HG03139 (cell line): ENCODE data around the gene CEP131.

ENCODE experiments used
- ATAC-seq: cut with Tn5 transposase; IDR thresholded peaks from one replicate; pipeline ENCODE4 v1.9.1; 2021; ENCODE audit not compliant: unreplicated experiment

The CEP131 gene

DNA sequence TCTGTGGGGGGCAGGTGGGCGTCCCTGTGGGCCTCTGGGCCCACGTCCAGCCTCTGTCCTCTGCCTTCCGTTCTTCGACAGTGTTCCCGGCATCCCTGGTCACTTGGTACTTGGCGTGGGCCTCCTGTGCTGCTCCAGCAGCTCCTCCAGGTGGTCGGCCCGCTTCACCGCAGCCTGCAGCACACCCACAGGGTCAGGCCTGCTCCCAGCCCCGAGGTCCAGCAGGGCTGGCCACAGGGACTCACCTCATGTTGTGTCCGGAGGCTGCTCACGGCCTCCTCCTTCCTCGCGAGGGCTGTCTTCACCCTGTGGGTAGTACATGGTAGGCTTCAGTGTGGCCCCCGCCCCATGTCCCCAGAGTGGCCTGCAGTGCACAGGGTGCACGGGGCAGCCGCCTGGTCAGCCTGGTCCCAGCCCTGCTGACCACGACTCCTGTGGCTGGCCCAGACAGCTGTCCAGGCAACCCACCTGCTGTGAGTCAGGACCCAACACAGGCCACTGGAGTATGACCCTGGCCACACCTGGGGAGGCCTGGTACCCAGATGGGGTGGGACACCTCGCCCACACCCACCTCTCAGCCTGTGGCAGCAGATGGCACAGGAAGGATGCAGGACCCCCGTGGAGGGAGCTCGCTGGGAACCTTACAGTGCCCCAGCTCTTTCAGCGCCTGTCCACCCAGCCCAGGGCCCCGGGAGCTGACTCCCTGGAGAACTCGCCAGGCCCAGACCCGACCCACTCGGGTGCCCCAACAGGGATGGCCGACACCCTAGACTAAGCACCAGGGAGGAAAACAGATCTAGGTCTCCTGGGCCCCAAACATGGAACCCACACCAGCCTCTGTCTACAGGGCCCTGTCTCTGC is 32.9 kb downstream of the CEP131 start:
- no peak for ATAC-seq

DNA sequence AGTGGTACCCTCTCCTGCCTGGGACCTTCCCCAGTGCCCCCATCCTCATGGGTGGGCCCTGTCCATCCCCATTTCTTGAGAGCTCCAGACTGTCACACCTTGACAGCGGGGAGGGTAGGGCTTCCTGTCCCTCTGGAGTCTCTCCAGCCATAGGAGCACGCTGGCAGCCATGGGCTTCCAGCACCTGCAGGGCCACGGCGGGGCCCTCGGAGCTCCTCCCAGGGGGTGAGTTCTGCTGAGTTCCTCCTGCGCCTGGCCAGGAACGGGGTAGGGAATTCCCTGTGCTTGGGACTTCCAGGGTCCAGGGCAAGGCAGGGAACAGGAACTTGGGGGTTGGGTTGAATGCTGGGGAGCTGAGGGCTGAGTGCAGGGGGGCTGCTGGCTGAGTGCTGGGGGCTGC is 33.7 kb downstream of the CEP131 start:
- ATAC-seq = no peak

GRCh38 chr17:81188491-81188840 is 34.3 kb downstream of the CEP131 start:
- ATAC-seq = no peak

- no peak for ATAC-seq
These were observed 34.9 kb downstream of the CEP131 start for GRCh38 chr17:81187586-81188490.

GRCh38 chr17:81187120-81187519 is 35.6 kb downstream of the CEP131 start:
- ATAC-seq = no peak

DNA sequence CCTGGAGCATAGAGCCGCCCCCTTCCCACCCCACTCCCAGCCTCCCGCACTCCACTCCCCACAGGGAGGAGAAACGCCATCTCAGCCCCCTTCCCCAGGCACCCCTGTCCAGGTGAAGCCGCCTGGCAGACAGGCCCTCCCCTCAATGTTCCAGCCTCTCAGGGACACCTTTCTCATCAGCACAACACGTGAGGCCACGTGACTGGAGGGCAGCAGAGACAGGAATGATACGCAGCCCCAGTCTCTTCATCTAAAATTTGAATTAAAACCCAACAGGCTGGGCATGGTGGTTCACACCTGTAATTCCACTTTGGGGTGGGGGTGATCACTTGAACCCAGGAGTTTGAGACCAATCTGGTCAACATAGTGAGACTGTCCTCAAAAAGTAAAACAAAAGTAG is 36.6 kb downstream of the CEP131 start:
- ATAC-seq = no peak

GRCh38 chr17:81184555-81184954 is 38.2 kb downstream of the CEP131 start:
- ATAC-seq = no peak

DNA sequence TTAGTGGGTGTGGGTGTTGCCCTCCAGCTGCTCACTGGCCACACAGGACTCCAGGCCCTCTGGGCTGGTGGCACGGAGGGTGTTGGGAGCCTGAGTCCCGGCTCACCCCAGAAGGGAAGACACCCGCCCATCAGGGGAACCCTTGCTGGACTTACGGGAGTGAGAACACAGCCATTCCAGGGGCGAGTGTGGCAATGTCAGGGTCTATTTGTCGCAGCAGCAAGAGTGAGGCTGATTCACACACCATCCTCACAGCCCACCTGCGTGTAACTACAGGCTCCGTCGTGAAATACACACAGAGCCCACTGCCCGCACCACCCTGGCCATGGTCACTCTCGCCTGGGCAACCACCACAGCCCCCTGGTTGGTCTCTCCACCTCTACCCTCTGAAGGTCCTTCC is 39.0 kb downstream of the CEP131 start:
- ATAC-seq = no peak

GRCh38 chr17:81183316-81183715 is 39.4 kb downstream of the CEP131 start:
- ATAC-seq = no peak

GRCh38 chr17:81182596-81182995 is 40.2 kb downstream of the CEP131 start:
- ATAC-seq = no peak

DNA sequence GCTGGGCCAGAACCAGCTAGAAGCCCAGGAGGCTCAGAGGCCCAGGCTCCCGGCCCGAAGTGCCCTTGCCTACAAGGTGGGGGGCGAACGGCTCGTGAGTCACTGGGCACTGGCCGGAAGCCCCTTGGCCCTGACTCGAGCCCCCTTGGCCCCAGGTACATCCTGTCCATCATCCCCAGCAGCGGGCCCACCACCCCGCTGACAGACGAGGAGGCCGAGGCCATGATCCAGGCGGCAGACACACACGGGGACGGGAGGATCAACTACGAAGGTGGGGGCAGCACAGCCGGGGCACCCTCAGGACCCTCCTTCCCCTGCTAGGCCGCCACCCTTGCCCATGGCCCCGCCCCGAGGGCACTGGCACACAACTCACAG is 41.0 kb downstream of the CEP131 start:
- no peak for ATAC-seq

GRCh38 chr17:81180836-81181810 is 41.6 kb downstream of the CEP131 start:
- no peak for ATAC-seq

GRCh38 chr17:81179861-81180260 is 42.9 kb downstream of the CEP131 start:
- no peak for ATAC-seq

DNA sequence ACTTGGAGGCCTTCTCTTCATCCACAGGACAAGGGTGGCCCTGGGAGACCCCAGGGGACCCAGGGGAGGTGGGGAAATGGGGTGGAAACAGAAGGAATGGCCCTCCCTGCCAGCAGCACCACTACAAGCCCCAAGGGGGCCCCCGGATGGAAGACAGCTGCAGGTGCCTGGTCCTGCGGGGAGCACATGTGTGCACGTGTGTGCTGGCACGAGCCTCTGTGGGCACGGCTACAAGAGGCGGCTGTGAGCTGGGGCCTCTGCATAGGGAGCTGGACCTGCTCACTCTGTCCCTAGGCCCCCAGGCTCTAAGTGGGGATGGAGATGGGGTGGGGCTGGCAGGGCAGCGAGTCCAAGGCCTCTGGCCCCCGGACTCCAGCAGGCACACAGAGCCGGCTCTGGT is 43.5 kb downstream of the CEP131 start:
- no peak for ATAC-seq

DNA sequence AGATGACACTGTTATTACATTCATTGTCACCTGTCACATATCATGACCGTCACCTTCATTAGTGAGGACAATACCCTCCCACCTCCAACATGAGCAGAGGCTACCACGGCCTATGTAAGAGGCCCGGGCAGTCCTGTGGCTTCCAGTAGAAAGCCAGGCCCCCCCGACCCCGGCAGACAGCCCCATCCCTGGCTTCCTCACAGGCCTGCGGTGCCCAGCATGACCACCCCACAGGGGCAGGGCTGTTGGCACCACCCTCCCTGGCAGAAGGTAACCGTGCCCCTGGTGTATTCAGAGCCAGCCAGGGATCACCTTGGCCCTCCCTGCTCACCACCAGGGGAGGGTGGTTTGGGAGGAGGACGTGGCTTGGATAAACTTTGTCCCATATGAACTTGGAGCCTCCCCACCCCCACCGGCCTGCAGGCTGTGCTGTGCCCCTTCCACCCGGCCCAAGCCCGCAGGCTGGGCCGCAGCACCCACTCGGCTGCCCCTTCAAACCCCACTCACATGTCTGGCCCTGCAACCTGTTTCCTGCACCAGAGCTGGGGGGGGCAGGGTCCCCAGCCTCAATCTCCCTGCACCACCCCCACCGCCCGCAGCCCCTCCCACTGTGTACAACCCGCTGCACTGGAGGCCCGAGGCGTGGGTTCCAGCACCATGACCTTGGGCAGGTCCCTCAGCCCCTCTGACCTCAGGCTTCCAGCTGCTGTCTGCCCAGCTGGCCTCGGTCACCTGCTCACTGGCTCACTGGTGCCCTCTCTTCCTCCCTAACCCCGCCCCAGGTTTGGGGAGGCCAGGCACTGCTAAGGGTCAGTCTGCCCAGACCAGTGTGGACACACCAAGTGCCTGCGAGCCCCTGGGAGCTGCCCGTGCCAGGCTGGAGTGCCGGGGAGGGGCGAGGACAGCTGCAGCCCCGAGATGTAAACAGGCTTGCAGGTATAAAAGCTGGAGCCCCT is 44.4 kb downstream of the CEP131 start:
- no peak for ATAC-seq

DNA sequence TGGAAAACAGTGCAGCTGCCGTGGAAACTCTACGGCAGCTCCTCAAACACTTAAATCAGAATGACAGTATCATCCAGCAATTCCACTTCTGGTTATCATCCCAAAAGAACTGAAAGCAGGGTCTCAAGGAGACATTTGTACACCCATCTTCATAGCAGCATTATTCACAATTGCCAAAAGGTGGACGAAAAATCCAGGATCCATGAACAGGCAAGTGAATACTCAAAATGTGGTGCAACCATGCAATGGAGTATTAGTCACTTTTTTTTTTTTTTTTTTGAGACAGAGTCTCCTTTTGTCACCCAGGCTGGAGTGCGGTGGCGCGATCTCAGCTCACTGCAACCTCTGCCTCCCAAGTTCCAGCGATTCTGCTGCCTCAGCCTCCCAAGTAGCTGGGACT is 46.1 kb downstream of the CEP131 start:
- no peak for ATAC-seq

DNA sequence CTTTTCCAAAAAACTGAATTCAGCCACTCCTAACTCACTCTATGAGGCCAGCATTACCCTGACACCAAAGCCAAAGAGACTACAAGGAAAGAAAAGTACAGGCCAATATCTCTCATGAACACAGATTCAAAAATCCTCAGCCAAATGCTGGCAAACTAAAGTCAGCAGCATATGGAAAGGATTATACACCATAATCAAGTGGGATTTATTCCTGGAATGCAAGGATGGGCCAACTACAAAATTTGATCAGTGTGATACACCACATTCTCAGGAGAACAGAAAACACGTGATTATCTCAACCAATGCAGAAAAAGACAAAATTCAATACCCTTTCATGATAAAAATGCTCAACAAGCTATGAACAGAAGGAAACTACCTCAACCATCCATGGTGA is 49.0 kb downstream of the CEP131 start:
- no peak for ATAC-seq

- no peak for ATAC-seq
These were observed 49.6 kb downstream of the CEP131 start for GRCh38 chr17:81173052-81173761.

DNA sequence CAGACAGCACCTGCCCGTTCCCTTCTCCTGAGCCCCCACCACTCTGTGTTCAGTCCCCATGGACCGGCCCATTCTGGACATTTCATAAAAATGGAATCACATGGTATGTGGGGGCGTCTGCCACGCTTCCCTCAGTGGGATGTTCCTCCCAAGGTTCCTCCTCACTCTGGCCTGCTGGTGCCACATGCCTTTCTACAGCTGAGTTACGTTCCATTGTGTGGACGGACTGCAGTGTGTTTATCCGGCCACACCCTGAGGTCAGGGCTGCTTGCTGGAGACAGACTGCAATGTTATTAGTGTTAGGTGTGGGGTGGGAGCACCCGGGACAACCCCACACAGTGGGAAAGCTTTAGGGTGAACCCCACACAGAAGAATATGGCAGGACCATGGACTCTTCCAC is 50.8 kb downstream of the CEP131 start:
- ATAC-seq = no peak
